Pons (tissue), 1 donor: ENCODE results near the gene WNK2.
"Not testable (repeated sequence)": the region's sequence is repeated elsewhere in the genome, so short reads cannot be mapped to it uniquely, and the experiment has no call there.

ENCODE experiments used
- DNase-seq: peaks from one replicate; pipeline ENCODE4 v3.0.0-alpha.2; 2016; ENCODE audit warnings: low spot score

WNK2 gene

GRCh38 chr9:93237540-93237939 is 53.6 kb downstream of the WNK2 start:
- no peak for DNase-seq

GRCh38 chr9:93238953-93239925 is 55.3 kb downstream of the WNK2 start:
- no peak for DNase-seq

- DNase-seq = no peak
Measured at GRCh38 chr9:93240891-93241334, 57.0 kb downstream of the WNK2 start.

GRCh38 chr9:93243112-93243511 is 59.2 kb downstream of the WNK2 start:
- DNase-seq = no peak

- no peak for DNase-seq
Measured at GRCh38 chr9:93244101-93244500, 60.2 kb downstream of the WNK2 start.

- no peak for DNase-seq
Measured at GRCh38 chr9:93244510-93245436, 60.8 kb downstream of the WNK2 start.

- no peak for DNase-seq
Measured at GRCh38 chr9:93245437-93245970, 61.6 kb downstream of the WNK2 start.

GRCh38 chr9:93246111-93246510 is 62.2 kb downstream of the WNK2 start:
- no peak for DNase-seq

GRCh38 chr9:93246526-93246925 is 62.6 kb downstream of the WNK2 start:
- no peak for DNase-seq

GRCh38 chr9:93247099-93247865 is 63.3 kb downstream of the WNK2 start:
- DNase-seq = no peak

GRCh38 chr9:93247892-93248291 is 64.0 kb downstream of the WNK2 start:
- DNase-seq = no peak

- DNase-seq = no peak
Measured at GRCh38 chr9:93248386-93249040, 64.6 kb downstream of the WNK2 start.

GRCh38 chr9:93250185-93250584 is 66.2 kb downstream of the WNK2 start:
- DNase-seq = no peak

- DNase-seq = not testable (repeated sequence)
Measured at GRCh38 chr9:93251309-93251708, 67.4 kb downstream of the WNK2 start.

- no peak for DNase-seq
Measured at GRCh38 chr9:93252116-93252780, 68.3 kb downstream of the WNK2 start.

GRCh38 chr9:93252781-93253530 is 69.0 kb downstream of the WNK2 start:
- no peak for DNase-seq

GRCh38 chr9:93253633-93254032 is 69.7 kb downstream of the WNK2 start:
- DNase-seq = no peak

GRCh38 chr9:93254061-93254481 is 70.1 kb downstream of the WNK2 start:
- no peak for DNase-seq

GRCh38 chr9:93254806-93255493 is 71.0 kb downstream of the WNK2 start:
- peak; percentile 28 for DNase-seq
